Transverse colon (tissue), 3 donors: ENCODE results near the gene ATAT1.
"Not testable (repeated sequence)": the region's sequence is repeated elsewhere in the genome, so short reads cannot be mapped to it uniquely, and the experiment has no call there.

ENCODE experiments used
- EP300 ChIP-seq: sonication (generic); formaldehyde crosslinking; IDR thresholded peaks from one replicate; pipeline ENCODE4 v1.6.1; 2017; ENCODE audit warnings: antibody characterized with exemption, low read depth
- POLR2A ChIP-seq: fragments of 450-650 bp; IDR thresholded peaks from one replicate; pipeline ENCODE4 v1.6.1; 2016; ENCODE audit warnings: antibody characterized with exemption, mild to moderate bottlenecking, moderate library complexity
- TF ChIP-seq, protein P1 (sequence below), 5 experiments: fragments of 200-600 bp in 3 of 5; fragments of 450-650 bp in 2 of 5; sonication (generic) in 3 of 5; IDR thresholded peaks; 1 replicate in 2 of 5; 2 replicates in 3 of 5; pipeline ENCODE4 v1.5.1; 2016 to 2017; ENCODE audit warnings: antibody characterized with exemption in 5 of 5, inconsistent platforms in 3 of 5, mild to moderate bottlenecking in 2 of 5, moderate library complexity in 1 of 5

DNA sequence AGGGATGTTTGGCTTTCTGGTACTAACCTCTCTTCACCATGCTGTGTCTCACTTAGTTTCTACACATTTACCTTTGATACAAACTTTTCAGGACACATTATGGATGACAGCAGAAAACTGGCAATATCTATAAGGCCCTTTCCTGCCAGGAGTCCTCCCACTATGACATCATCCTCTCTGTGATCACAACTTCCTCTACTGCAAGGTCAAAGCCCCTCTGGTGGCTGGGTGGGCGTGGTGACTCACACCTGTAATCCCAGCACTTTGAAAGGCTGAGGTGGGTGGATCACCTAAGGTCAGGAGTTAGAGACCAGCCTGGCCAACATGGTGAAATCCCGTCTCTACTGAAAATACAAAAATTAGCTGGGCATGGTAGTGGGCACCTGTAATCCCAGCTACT lies 39.6 kb downstream of the ATAT1 start:
- TF ChIP-seq POLR2A, EP300: not testable (repeated sequence)
- TF ChIP-seq, protein P1, sequence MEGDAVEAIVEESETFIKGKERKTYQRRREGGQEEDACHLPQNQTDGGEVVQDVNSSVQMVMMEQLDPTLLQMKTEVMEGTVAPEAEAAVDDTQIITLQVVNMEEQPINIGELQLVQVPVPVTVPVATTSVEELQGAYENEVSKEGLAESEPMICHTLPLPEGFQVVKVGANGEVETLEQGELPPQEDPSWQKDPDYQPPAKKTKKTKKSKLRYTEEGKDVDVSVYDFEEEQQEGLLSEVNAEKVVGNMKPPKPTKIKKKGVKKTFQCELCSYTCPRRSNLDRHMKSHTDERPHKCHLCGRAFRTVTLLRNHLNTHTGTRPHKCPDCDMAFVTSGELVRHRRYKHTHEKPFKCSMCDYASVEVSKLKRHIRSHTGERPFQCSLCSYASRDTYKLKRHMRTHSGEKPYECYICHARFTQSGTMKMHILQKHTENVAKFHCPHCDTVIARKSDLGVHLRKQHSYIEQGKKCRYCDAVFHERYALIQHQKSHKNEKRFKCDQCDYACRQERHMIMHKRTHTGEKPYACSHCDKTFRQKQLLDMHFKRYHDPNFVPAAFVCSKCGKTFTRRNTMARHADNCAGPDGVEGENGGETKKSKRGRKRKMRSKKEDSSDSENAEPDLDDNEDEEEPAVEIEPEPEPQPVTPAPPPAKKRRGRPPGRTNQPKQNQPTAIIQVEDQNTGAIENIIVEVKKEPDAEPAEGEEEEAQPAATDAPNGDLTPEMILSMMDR (IDR thresholded peaks at IDR 0.05) = not testable (repeated sequence)
